Measurements from ENCODE around the gene LYPD8. TPM values are rescaled to one million over a fixed set of nuclear protein-coding genes. Genes with fewer than 3 reads are reported as not detected.

The LYPD8 gene
- total and polyA plus RNA-seq, 2 of the 8 experiments (the other 6 are each of a cell fraction or from before 2014, with no cell fraction given), result not detected

GRCh38 chr1:248748211-248748610, 7.3 kb downstream of the LYPD8 start:
- H3K18ac ChIP-seq (ENCODE audit: extremely low read depth, low read length), result no peak overlapping the region
- H3K4me1 ChIP-seq (replicated peaks in 1 of 4; ENCODE audit: control insufficient read depth in 3 of 4, insufficient read depth in 4 of 4, low read length in 3 of 4), result no peaks in the 10 kb centered on the region
- no peak overlapping the region for H3K27ac ChIP-seq (ENCODE audit: low read depth, low read length)
- no peak overlapping the region for H3K14ac ChIP-seq (ENCODE audit: insufficient read length)
- FAIRE-seq (no peak), DNase-seq (ENCODE audit: low read depth in 1 of 2, low spot score in 2 of 2) (no peak)
- no peaks in the 10 kb centered on the region for H3K36me3 ChIP-seq (ENCODE audit: control insufficient read depth in 2 of 4, insufficient read depth in 4 of 4, low read length in 3 of 4)
- no peak overlapping the region for H3K56ac ChIP-seq (replicated peaks; ENCODE audit: insufficient read length, low read depth, low read length)
- ChIA-PET POLR2A (ENCODE audit: partially characterized antibody) (no interaction called here), CTCF (ENCODE audit: partially characterized antibody) (no interaction called here)
- H3K23ac ChIP-seq (ENCODE audit: insufficient read length), result no peak overlapping the region
- H4K5ac ChIP-seq (ENCODE audit: insufficient read length, low read depth, low read length), result no peak overlapping the region
- no peak overlapping the region for H3K4me3 ChIP-seq (ENCODE audit: extremely low read depth in 1 of 4, insufficient read depth in 2 of 4, low read depth in 3 of 4, low read length in 4 of 4)
- H3K9me3 ChIP-seq (ENCODE audit: insufficient read depth in 2 of 2, low read depth in 1 of 2, low read length in 1 of 2), result peaks cover 58 to 73% of the 10 kb centered on the region in 2 experiments
- no peak overlapping the region for H2AFZ ChIP-seq (ENCODE audit: low read length)
- H3K9ac ChIP-seq (replicated peaks in 1 of 4; ENCODE audit: extremely low read depth in 1 of 4, low read depth in 3 of 4, low read length in 3 of 4), result no peak overlapping the region
- no peaks in the 10 kb centered on the region for H3K27me3 ChIP-seq (replicated peaks in 1 of 4; ENCODE audit: control insufficient read depth in 3 of 4, extremely low read depth in 1 of 4, insufficient read depth in 3 of 4, low read length in 3 of 4)
- no peak for TF ChIP-seq POU5F1 (IDR thresholded peaks at IDR 0.05; ENCODE audit: low read depth, low read length)
- TF ChIP-seq CHD2 (IDR thresholded peaks at IDR 0.05; ENCODE audit: low read length), result no peak
- no peak overlapping the region for H2BK120ac ChIP-seq (replicated peaks; ENCODE audit: low read depth, low read length)
- no peak overlapping the region for H2BK20ac ChIP-seq (ENCODE audit: low read length)
- no peak overlapping the region for H4K91ac ChIP-seq (replicated peaks; ENCODE audit: insufficient read length, low read length)
- H2BK15ac ChIP-seq (ENCODE audit: low read length), result no peak overlapping the region
- peaks cover 10% of the 10 kb centered on the region; the same call in 1 of the 2 replicates for H3K23me2 ChIP-seq (ENCODE audit: low read depth, low read length)
- no peak overlapping the region for H2BK12ac ChIP-seq (ENCODE audit: low read depth, low read length)
- WGBS, 2 experiments (ENCODE audit: extremely low coverage in 1 of 2, insufficient coverage in 1 of 2, insufficient read length in 1 of 2, insufficient replicate concordance in 2 of 2, low coverage in 1 of 2, low lambda C conversion rate in 2 of 2, missing lambda C conversion rate in 1 of 2), result 69% methylated on average over 4 of the region's 10 CpGs; no CpG with 5 or more reads in 1 of the 2 experiments
- H3K4me2 ChIP-seq (ENCODE audit: insufficient read depth in 1 of 2, low read depth in 2 of 2, low read length in 2 of 2), result no peak overlapping the region
- no peaks in the 10 kb centered on the region for H3K79me2 ChIP-seq (ENCODE audit: control insufficient read depth in 1 of 2, insufficient read depth in 2 of 2, low read length in 2 of 2)
- no peak overlapping the region for H2BK5ac ChIP-seq (ENCODE audit: low read depth, low read length)
- no peak overlapping the region for H4K8ac ChIP-seq (ENCODE audit: extremely low read depth, insufficient read depth, low read length)
- no peak overlapping the region for H3K4ac ChIP-seq (replicated peaks; ENCODE audit: insufficient read length, low read depth, low read length)
- H3K79me1 ChIP-seq (ENCODE audit: low read depth, low read length), result no peaks in the 10 kb centered on the region
- H4K20me1 ChIP-seq (replicated peaks in 1 of 2; ENCODE audit: control insufficient read depth in 1 of 2, insufficient read depth in 2 of 2, low read length in 2 of 2), result peaks cover 0 to 5% of the 10 kb centered on the region in 2 experiments
- H2AK5ac ChIP-seq (ENCODE audit: low read depth, low read length), result no peak overlapping the region

Data from H1 (cell line).